Measurements from ENCODE around the gene TCF12.

DNA sequence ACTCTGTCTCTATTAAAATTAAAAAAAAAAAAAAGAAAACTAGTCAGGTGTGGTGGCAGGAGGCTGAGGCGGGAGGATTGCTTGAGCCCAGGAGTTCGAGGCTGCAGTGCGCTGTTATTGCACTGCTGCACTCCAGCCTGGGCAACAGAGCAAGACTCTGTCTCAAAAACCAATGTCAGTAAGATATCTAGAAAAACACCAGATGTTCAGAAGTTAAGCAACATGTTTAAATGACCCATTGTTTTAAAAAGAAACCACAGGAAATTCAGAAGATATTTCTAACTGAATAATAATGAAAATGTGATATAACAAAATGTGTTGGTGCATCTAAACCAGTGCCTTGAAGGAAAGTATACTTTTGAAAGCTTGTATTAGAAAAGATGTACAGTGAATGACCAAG, 254.5 kb downstream of the TCF12 start:
- TF ChIP-seq, protein P1, sequence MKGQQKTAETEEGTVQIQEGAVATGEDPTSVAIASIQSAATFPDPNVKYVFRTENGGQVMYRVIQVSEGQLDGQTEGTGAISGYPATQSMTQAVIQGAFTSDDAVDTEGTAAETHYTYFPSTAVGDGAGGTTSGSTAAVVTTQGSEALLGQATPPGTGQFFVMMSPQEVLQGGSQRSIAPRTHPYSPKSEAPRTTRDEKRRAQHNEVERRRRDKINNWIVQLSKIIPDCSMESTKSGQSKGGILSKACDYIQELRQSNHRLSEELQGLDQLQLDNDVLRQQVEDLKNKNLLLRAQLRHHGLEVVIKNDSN (IDR thresholded peaks at IDR 0.05) = no peak
- TF ChIP-seq, protein P2, sequence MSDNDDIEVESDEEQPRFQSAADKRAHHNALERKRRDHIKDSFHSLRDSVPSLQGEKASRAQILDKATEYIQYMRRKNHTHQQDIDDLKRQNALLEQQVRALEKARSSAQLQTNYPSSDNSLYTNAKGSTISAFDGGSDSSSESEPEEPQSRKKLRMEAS (IDR thresholded peaks at IDR 0.05) = no peak
- TF ChIP-seq FOXM1 (IDR thresholded peaks at IDR 0.05; ENCODE audit: borderline replicate concordance, low read depth) = no peak
- no peak for TF ChIP-seq NFIC (IDR thresholded peaks at IDR 0.05)
- no peak for TF ChIP-seq TAF1 (IDR thresholded peaks at IDR 0.05; ENCODE audit: low read depth)
